ENCODE data around the gene PROCA1. TPM values are rescaled to one million over a fixed set of nuclear protein-coding genes. Genes with fewer than 3 reads are reported as not detected.

The PROCA1 gene
- total and polyA plus RNA-seq, 9 donors = 0.80 to 5.5 (median 3.1) TPM

DNA sequence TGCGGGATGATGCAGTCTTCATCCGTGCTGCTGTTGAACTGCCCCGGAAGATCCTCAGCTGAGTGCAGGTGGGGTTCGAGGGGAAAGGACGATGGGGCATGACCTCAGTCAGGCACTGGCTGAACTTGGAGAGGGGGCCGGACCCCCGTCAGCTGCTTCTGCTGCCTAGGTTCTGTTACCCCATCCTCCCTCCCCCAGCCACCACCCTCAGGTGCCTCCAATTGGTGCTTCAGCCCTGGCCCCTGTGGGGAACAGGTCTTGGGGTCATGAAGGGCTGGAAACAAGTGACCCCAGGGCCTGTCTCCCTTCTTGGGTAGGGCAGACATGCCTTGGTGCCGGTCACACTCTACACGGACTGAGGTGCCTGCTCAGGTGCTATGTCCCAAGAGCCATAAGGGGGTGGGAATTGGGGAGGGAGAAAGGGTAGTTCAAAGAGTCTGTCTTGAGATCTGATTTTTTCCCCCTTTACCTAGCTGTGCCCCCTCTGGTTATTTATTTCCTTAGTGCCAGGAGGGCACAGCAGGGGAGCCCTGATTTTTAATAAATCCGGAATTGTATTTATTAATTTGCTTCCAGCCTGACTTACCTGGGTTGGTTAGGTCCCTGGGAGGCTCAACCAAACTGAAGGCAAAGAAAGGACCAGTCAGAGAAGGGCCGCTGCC lies 38.0 kb upstream of the PROCA1 start:
- WGBS (ENCODE audit: insufficient coverage) = 65% methylated on average over 6 of the region's 11 CpGs
- Histone ChIP-seq H3K36me3 (ENCODE audit: control insufficient read depth, insufficient read depth, low read length) (peaks cover 55% of the 10 kb centered on the region), H3K27ac (ENCODE audit: low read length) (no peak overlapping the region), H3K4me3 (ENCODE audit: low read length) (no peak overlapping the region), H3K27me3 (ENCODE audit: control insufficient read depth, insufficient read depth, low read length) (no peaks in the 10 kb centered on the region), H3K4me1 (ENCODE audit: control insufficient read depth, insufficient read depth, low read length) (peaks cover 44% of the 10 kb centered on the region), H3K9me3 (replicated peaks; ENCODE audit: control insufficient read depth, low read depth, low read length) (no peaks in the 10 kb centered on the region)
- no peak for DNase-seq

DNA sequence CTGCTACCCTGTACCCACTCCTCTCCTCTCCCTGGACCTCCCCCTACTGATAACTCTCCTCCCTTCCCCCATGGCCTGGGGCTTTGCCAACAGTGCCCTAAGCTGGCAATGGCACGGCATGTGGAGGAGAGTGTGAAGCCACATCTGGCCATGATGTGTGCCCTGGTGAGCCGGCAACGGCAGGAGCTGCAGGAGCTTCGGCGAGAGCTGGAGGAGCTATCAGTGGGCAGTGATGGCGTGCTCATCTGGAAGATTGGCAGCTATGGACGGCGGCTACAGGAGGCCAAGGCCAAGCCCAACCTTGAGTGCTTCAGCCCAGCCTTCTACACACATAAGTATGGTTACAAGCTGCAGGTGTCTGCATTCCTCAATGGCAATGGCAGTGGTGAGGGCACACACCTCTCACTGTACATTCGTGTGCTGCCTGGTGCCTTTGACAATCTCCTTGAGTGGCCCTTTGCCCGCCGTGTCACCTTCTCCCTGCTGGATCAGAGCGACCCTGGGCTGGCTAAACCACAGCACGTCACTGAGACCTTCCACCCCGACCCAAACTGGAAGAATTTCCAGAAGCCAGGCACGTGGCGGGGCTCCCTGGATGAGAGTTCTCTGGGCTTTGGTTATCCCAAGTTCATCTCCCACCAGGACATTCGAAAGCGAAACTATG lies 37.3 kb upstream of the PROCA1 start:
- Histone ChIP-seq H3K4me3 (ENCODE audit: low read length) (no peak overlapping the region), H3K36me3 (ENCODE audit: control insufficient read depth, insufficient read depth, low read length) (peaks cover 55% of the 10 kb centered on the region), H3K27ac (ENCODE audit: low read length) (no peak overlapping the region), H3K4me1 (ENCODE audit: control insufficient read depth, insufficient read depth, low read length) (peaks cover 47% of the 10 kb centered on the region), H3K9me3 (replicated peaks; ENCODE audit: control insufficient read depth, low read depth, low read length) (no peaks in the 10 kb centered on the region), H3K27me3 (ENCODE audit: control insufficient read depth, insufficient read depth, low read length) (no peaks in the 10 kb centered on the region)
- no peak for DNase-seq
- WGBS (ENCODE audit: insufficient coverage) = 74% methylated on average over 13 of the region's 18 CpGs

DNA sequence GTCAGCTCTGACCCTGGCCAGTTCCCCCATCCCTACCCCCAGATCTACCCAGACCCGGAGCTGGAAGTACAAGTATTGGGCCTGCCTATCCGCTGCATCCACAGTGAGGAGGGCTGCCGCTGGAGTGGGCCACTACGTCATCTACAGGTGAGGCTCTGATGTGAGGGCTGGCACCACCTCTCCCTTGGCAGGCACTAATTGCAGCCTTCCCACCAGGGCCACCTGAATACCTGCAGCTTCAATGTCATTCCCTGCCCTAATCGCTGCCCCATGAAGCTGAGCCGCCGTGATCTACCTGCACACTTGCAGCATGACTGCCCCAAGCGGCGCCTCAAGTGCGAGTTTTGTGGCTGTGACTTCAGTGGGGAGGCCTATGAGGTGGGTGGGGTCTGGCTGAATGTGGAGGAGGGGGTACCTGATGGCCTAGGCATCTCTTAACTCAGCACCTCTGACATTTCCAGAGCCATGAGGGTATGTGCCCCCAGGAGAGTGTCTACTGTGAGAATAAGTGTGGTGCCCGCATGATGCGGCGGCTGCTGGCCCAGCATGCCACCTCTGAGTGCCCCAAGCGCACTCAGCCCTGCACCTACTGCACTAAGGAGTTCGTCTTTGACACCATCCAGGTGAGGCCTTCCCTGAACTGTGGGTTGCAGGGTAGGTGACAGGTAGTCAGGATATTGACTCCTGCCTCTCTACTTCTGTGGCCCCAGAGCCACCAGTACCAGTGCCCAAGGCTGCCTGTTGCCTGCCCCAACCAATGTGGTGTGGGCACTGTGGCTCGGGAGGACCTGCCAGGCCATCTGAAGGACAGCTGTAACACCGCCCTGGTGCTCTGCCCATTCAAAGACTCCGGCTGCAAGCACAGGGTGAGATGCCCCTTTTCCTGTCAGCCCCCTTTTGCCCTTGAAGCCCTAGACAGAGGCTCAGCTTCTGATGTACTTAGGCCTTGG lies 36.4 kb upstream of the PROCA1 start:
- Histone ChIP-seq H3K9me3 (replicated peaks; ENCODE audit: control insufficient read depth, low read depth, low read length) (no peaks in the 10 kb centered on the region), H3K27me3 (ENCODE audit: control insufficient read depth, insufficient read depth, low read length) (no peaks in the 10 kb centered on the region), H3K4me3 (ENCODE audit: low read length) (no peak overlapping the region), H3K4me1 (ENCODE audit: control insufficient read depth, insufficient read depth, low read length) (peaks cover 52% of the 10 kb centered on the region), H3K36me3 (ENCODE audit: control insufficient read depth, insufficient read depth, low read length) (peaks cover 55% of the 10 kb centered on the region), H3K27ac (ENCODE audit: low read length) (no peak overlapping the region)
- WGBS (ENCODE audit: insufficient coverage) = 85% methylated on average over 13 of the region's 18 CpGs
- no peak for DNase-seq

DNA sequence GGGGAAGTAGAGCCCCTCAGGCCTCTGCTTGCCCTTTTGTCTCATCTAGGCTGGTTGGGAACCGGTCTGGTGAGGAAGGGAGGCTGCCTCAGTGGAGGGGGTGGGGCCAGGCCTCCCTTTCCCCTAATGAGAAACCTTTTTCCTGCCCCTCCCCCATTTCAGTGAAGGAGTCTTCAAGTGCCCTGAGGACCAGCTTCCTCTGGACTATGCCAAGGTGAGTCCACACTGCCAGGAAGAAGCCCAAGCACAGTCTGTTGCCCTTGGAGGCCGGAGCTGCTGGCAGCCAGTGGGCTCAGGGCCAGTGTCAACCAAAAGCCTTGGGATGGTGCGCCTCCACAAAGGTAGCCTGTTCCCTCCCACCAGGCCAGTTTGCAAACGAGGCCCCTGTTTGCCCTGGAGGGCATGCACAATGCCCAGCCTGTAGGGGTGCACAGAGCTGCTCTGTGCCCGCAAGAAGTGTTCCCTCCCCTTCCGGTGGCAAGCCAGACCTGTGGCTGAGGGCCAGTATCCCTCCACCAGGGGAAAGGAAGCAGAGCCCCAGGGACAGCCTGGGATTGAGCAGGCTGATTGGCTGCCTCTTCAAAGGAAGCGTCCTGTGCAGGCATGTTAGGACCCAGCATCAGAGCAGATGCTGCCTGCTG lies 35.5 kb upstream of the PROCA1 start:
- H3K36me3 ChIP-seq (ENCODE audit: control insufficient read depth, insufficient read depth, low read length) = peaks cover 55% of the 10 kb centered on the region
- H3K4me1 ChIP-seq (ENCODE audit: control insufficient read depth, insufficient read depth, low read length) = peaks cover 57% of the 10 kb centered on the region
- H3K27me3 ChIP-seq (ENCODE audit: control insufficient read depth, insufficient read depth, low read length) = no peaks in the 10 kb centered on the region
- no peak for DNase-seq
- H3K4me3 ChIP-seq (ENCODE audit: low read length) = peak overlapping the region; percentile 15
- H3K9me3 ChIP-seq (replicated peaks; ENCODE audit: control insufficient read depth, low read depth, low read length) = no peaks in the 10 kb centered on the region
- WGBS (ENCODE audit: insufficient coverage) = 68% methylated on average over 5 of the region's 7 CpGs
- H3K27ac ChIP-seq (ENCODE audit: low read length) = peak overlapping the region; percentile 98

GRCh38 chr17:28746611-28747050 lies 34.9 kb upstream of the PROCA1 start:
- peak overlapping the region; percentile 98 for H3K27ac ChIP-seq (ENCODE audit: low read length)
- peak; percentile 87 for DNase-seq

GRCh38 chr17:28745786-28746411 lies 34.2 kb upstream of the PROCA1 start:
- 83% methylated on average over 1 of the region's 4 CpGs for WGBS (ENCODE audit: insufficient coverage)
- no peaks in the 10 kb centered on the region for H3K27me3 ChIP-seq (ENCODE audit: control insufficient read depth, insufficient read depth, low read length)
- peak overlapping the region; percentile 98 for H3K27ac ChIP-seq (ENCODE audit: low read length)
- H3K4me3 ChIP-seq (ENCODE audit: low read length) = peak overlapping the region; percentile 56
- no peak for DNase-seq
- peaks cover 60% of the 10 kb centered on the region for H3K4me1 ChIP-seq (ENCODE audit: control insufficient read depth, insufficient read depth, low read length)
- no peaks in the 10 kb centered on the region for H3K9me3 ChIP-seq (replicated peaks; ENCODE audit: control insufficient read depth, low read depth, low read length)
- peaks cover 47% of the 10 kb centered on the region for H3K36me3 ChIP-seq (ENCODE audit: control insufficient read depth, insufficient read depth, low read length)

More at GRCh38 chr17:28746611-28747050, 34.9 kb upstream of the PROCA1 start:
- WGBS (ENCODE audit: insufficient coverage) = 60% methylated on average over 1 of the region's 5 CpGs
- Histone ChIP-seq H3K4me1 (ENCODE audit: control insufficient read depth, insufficient read depth, low read length) (peaks cover 60% of the 10 kb centered on the region), H3K4me3 (ENCODE audit: low read length) (peak overlapping the region; percentile 15), H3K36me3 (ENCODE audit: control insufficient read depth, insufficient read depth, low read length) (peaks cover 51% of the 10 kb centered on the region), H3K9me3 (replicated peaks; ENCODE audit: control insufficient read depth, low read depth, low read length) (no peaks in the 10 kb centered on the region), H3K27me3 (ENCODE audit: control insufficient read depth, insufficient read depth, low read length) (no peaks in the 10 kb centered on the region)

DNA sequence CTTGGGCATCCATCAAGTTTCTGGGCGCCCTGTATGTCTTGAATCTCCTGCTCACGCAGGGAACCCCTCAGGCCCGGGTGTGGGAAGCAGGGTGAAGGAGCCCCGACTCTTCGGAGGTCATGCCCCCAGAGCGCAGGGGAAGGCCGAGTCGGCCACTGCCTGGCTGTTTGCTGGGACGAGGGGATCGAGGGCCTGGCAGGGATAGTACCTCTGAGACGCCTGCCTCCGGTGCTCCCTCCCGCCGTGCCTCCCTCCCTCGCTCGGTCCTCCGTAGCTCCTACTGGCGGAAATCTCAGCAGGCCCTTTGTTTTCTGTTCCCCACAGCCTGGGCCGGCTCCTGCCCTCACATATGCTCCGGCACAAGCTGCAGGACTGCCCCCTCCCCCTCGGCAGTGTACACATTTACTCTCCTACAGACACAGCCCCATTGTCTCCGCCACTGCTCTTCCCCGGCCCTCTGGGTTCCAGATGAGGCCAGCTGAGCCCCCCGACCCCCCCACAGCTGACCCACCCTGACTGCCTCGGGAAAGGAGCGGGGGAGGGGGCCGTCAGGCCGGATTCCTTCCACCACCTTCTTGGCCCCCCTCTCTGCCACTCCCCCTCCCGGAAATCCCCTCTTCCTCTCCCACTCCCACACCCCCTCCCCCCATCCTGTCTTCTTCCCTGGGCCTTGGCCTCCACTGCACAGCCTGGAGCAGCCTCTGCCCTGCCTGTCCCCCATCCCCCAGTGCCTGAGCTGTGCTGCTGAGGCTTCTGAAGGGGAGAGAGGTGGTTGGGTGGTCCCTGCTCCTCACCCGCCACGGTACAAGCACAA lies 33.5 kb upstream of the PROCA1 start:
- peak; percentile 84 for DNase-seq
- Histone ChIP-seq H3K4me1 (ENCODE audit: control insufficient read depth, insufficient read depth, low read length) (peaks cover 57% of the 10 kb centered on the region), H3K27ac (ENCODE audit: low read length) (peak overlapping the region; percentile 98), H3K9me3 (replicated peaks; ENCODE audit: control insufficient read depth, low read depth, low read length) (no peaks in the 10 kb centered on the region), H3K27me3 (ENCODE audit: control insufficient read depth, insufficient read depth, low read length) (no peaks in the 10 kb centered on the region), H3K4me3 (ENCODE audit: low read length) (peak overlapping the region; percentile 56), H3K36me3 (ENCODE audit: control insufficient read depth, insufficient read depth, low read length) (peaks cover 41% of the 10 kb centered on the region)
- 0% methylated on average over 27 of the region's 31 CpGs for WGBS (ENCODE audit: insufficient coverage)

DNA sequence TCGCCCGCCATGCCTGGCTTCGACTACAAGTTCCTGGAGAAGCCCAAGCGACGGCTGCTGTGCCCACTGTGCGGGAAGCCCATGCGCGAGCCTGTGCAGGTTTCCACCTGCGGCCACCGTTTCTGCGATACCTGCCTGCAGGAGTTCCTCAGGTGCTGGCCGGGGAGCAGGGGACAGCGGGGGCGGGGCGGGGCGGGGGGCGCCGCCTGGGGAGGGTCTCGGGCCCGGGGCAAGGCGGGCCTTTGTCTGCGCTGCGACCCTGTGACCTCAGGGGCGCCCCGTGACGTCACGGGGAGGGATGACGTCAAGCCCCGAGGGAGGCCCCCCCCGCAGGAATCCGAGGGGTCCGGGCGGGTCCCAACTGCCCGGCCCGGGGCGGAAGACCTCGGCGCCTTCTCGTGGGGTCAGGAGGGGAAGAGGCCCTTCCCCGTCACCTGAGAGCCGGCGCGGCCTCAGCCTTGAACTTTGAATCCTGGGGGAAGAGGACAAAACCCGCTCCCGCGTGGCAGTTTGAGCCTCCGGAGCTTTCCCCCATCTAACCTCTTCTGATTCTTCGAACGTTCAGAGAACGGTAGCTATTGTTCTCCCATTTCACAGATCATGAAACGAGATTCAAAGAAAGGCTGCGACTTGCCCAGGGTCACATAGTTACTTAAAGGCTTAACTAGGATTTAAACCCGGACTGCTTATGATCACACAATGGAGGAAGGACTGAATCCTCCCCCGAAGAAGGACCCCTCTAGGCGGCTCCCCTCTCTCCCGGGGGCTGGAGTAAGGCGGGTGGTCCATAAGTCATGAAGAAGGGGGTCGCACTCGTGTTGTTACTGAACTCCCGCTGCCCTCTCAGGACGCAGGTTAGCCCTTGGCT lies 32.6 kb upstream of the PROCA1 start:
- H3K27me3 ChIP-seq (ENCODE audit: control insufficient read depth, insufficient read depth, low read length) = no peaks in the 10 kb centered on the region
- H3K36me3 ChIP-seq (ENCODE audit: control insufficient read depth, insufficient read depth, low read length) = peaks cover 35% of the 10 kb centered on the region
- WGBS (ENCODE audit: insufficient coverage) = under 1% methylated on average over 56 of the region's 61 CpGs
- H3K27ac ChIP-seq (ENCODE audit: low read length) = peak overlapping the region; percentile 98
- DNase-seq = peak; percentile 72
- H3K4me3 ChIP-seq (ENCODE audit: low read length) = peak overlapping the region; percentile 56
- H3K4me1 ChIP-seq (ENCODE audit: control insufficient read depth, insufficient read depth, low read length) = peaks cover 52% of the 10 kb centered on the region
- no peaks in the 10 kb centered on the region for H3K9me3 ChIP-seq (replicated peaks; ENCODE audit: control insufficient read depth, low read depth, low read length)

Data from muscle of leg (tissue), 11 donors.